Measurements from ENCODE around the gene ORAI2.
A peak's percentile ranks its signal among the peaks of the same experiment; 100 is the strongest.

DNA sequence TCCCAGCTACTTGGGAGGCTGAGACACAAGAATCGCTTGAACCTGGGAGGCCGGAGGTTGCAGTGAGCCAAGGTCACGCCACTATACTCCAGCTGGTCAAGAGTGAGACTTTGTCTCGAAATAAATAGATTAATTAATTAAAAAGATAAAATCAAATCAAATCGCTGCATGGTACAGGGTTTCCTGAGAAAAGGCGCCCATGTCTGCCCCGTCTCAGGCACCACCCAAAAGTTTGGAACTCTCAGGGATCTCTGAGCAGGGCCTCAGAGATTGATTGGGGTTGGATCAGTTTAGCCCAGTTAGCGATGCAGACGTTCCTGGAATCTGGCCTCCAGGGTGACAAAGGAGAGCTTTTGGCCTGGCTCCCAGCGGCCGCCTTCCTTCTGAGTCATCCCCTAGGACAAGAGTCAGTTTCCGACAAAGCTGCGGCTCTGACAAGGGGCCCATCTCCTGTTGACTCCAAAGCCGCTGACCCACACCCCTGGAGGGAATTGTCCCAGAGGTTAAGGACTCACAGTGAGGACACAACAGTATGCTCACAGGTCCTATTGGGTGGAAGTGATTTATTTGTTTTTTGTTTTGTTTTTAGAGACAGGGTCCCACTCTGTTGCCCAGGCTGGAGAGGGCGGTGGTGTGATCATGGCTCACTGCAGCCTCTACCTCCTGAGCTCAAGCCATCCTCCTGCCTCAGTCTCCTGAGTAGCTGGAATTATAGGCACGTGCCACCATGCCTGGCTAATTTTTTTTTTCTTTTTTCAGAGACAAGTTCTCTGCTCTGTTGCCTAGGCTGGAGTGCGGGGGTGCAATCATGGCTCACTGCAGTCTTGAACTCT, 6.8 kb downstream of the ORAI2 start:
- TF ChIP-seq POLR2A (IDR thresholded peaks at IDR 0.05) (no peak), POLR2AphosphoS5 (IDR thresholded peaks at IDR 0.05) (peak in 2 of 3 donors; percentile 59 to 60)
- TF ChIP-seq, protein P1, sequence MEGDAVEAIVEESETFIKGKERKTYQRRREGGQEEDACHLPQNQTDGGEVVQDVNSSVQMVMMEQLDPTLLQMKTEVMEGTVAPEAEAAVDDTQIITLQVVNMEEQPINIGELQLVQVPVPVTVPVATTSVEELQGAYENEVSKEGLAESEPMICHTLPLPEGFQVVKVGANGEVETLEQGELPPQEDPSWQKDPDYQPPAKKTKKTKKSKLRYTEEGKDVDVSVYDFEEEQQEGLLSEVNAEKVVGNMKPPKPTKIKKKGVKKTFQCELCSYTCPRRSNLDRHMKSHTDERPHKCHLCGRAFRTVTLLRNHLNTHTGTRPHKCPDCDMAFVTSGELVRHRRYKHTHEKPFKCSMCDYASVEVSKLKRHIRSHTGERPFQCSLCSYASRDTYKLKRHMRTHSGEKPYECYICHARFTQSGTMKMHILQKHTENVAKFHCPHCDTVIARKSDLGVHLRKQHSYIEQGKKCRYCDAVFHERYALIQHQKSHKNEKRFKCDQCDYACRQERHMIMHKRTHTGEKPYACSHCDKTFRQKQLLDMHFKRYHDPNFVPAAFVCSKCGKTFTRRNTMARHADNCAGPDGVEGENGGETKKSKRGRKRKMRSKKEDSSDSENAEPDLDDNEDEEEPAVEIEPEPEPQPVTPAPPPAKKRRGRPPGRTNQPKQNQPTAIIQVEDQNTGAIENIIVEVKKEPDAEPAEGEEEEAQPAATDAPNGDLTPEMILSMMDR (IDR thresholded peaks at IDR 0.05 in 8 of 11, conservative IDR thresholded peaks at IDR 0.05 in 3 of 11) = no peak
